DMS79 (cell line): ENCODE measurements around the gene L3MBTL1.

ENCODE experiments used
- DNase-seq: peaks from one replicate; lab custom pipeline; 2025; lab: John Stamatoyannopoulos, UW

L3MBTL1 gene

GRCh38 chr20:43506238-43506637, 1.3 kb upstream of the L3MBTL1 start:
- DNase-seq, result no peak

GRCh38 chr20:43508106-43508505, 609 bp downstream of the L3MBTL1 start:
- DNase-seq, result no peak

GRCh38 chr20:43508604-43509040, 1.1 kb downstream of the L3MBTL1 start:
- DNase-seq, result no peak

- DNase-seq, result no peak
Measured at GRCh38 chr20:43511879-43512278, 4.4 kb downstream of the L3MBTL1 start.

GRCh38 chr20:43513372-43513930, 6.0 kb downstream of the L3MBTL1 start:
- DNase-seq, result no peak

GRCh38 chr20:43513931-43514647, 6.6 kb downstream of the L3MBTL1 start:
- no peak for DNase-seq

GRCh38 chr20:43514648-43514999, 7.1 kb downstream of the L3MBTL1 start:
- DNase-seq, result no peak

- no peak for DNase-seq
Measured at GRCh38 chr20:43515628-43516027, 8.1 kb downstream of the L3MBTL1 start.

- DNase-seq, result no peak
Measured at GRCh38 chr20:43516251-43516824, 8.8 kb downstream of the L3MBTL1 start.

GRCh38 chr20:43520074-43520630, 12.7 kb downstream of the L3MBTL1 start:
- DNase-seq, result no peak

GRCh38 chr20:43525021-43525420, 17.5 kb downstream of the L3MBTL1 start:
- DNase-seq, result no peak

- DNase-seq, result no peak
Measured at GRCh38 chr20:43528258-43528875, 20.9 kb downstream of the L3MBTL1 start.

GRCh38 chr20:43529051-43529450, 21.6 kb downstream of the L3MBTL1 start:
- no peak for DNase-seq

GRCh38 chr20:43529457-43530153, 22.1 kb downstream of the L3MBTL1 start:
- DNase-seq, result no peak

GRCh38 chr20:43530321-43531090, 23.0 kb downstream of the L3MBTL1 start:
- no peak for DNase-seq

GRCh38 chr20:43531091-43531443, 23.6 kb downstream of the L3MBTL1 start:
- no peak for DNase-seq

- no peak for DNase-seq
Measured at GRCh38 chr20:43532416-43533055, 25.0 kb downstream of the L3MBTL1 start.

- DNase-seq, result no peak
Measured at GRCh38 chr20:43533060-43533459, 25.6 kb downstream of the L3MBTL1 start.

GRCh38 chr20:43534016-43534415, 26.5 kb downstream of the L3MBTL1 start:
- DNase-seq, result no peak

- no peak for DNase-seq
Measured at GRCh38 chr20:43534791-43535350, 27.4 kb downstream of the L3MBTL1 start.
